ENCODE data around the gene SLC30A10. TPM values are rescaled to one million over a fixed set of nuclear protein-coding genes. Genes with fewer than 3 reads are reported as not detected.
"Not testable (repeated sequence)": the region's sequence is repeated elsewhere in the genome, so short reads cannot be mapped to it uniquely, and the experiment has no call there.

SLC30A10 gene
- total RNA-seq, 4 donors from 2014 or later: not detected

DNA sequence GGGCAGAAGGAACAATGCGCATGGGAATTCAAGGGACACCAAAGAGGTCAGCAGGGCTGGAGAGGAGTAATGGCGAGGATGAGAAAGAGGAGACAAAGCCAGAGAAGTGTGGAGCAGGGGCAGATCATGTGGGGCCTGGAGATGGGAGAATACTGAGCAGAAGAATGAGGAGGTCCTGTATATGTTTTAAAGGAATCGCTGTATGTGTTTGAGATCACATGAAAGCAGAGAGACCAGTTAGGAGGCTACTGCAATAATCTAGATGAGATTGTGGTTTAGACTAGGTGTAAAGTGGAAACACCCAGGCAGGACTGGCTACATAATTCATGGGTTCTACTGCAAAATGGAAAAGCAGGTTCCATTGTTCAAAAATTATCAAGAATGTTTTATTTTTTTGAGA is 33.3 kb upstream of the SLC30A10 start:
- ATAC-seq (ENCODE audit: low FRiP score) (no peak), DNase-seq (ENCODE audit: low spot score) (no peak)
- TF ChIP-seq, protein P1, sequence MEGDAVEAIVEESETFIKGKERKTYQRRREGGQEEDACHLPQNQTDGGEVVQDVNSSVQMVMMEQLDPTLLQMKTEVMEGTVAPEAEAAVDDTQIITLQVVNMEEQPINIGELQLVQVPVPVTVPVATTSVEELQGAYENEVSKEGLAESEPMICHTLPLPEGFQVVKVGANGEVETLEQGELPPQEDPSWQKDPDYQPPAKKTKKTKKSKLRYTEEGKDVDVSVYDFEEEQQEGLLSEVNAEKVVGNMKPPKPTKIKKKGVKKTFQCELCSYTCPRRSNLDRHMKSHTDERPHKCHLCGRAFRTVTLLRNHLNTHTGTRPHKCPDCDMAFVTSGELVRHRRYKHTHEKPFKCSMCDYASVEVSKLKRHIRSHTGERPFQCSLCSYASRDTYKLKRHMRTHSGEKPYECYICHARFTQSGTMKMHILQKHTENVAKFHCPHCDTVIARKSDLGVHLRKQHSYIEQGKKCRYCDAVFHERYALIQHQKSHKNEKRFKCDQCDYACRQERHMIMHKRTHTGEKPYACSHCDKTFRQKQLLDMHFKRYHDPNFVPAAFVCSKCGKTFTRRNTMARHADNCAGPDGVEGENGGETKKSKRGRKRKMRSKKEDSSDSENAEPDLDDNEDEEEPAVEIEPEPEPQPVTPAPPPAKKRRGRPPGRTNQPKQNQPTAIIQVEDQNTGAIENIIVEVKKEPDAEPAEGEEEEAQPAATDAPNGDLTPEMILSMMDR (IDR thresholded peaks at IDR 0.05): no peak

DNA sequence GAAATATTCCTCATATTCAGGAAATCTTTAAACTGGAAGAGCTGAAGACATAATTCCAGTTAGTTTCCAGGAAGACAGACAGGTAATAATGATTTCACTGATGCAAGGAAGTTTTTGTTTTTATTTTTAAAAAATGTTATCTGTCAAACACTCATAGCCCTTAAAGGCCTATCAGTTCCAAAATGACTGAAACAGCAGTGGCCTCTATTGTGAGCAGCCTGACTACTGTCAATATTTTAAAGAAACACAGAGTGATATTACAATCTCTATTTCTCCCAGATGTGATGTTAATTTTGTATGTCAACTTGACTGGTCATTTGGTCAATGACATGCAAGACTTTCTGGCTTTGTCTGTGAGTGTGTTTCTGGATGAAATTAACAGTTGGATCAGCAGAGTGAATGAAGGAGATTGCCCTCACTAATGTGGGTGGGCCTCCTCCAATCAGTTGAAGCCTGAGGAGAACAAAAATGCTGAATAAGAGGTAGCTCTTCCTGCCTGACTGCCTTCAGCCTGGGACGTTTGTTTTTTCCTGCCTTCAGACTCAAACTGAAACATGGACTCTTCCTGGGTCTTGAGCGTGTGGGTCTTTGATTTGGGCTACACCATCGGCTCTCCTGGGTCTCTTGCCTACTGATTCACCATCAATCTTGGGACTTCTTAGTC is 31.3 kb upstream of the SLC30A10 start:
- no peak for DNase-seq (ENCODE audit: low spot score)
- TF ChIP-seq, protein P1 (IDR thresholded peaks at IDR 0.05): no peak
- no peak for ATAC-seq (ENCODE audit: low FRiP score)

DNA sequence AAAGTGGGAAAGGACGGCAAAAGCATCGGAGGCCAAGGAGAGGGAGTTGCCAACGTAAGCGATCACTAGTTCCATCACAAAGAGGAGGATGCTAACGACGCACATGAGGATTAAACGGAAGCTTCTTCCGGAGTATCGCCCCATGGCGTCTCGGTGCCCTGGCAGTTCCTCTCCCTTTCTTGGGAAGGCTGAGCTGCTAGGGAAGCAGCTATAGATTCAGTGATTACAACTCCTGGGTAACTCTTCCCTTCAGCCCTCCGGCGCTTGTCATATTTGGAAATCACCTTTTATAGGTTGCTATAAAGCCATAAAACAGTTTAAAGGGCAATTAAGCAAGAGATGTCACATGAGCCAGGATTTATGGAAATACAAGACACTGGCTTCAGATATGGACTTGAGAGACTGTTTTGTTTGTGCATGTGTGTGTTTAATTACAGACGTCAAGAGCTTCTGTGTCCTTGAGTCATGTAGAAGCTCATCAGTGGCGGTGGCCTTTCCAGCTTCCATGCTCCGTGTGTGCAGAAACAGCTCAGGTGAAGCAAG is 30.6 kb upstream of the SLC30A10 start:
- ATAC-seq (ENCODE audit: low FRiP score) (no peak), DNase-seq (ENCODE audit: low spot score) (no peak)
- TF ChIP-seq, protein P1 (IDR thresholded peaks at IDR 0.05): no peak

DNA sequence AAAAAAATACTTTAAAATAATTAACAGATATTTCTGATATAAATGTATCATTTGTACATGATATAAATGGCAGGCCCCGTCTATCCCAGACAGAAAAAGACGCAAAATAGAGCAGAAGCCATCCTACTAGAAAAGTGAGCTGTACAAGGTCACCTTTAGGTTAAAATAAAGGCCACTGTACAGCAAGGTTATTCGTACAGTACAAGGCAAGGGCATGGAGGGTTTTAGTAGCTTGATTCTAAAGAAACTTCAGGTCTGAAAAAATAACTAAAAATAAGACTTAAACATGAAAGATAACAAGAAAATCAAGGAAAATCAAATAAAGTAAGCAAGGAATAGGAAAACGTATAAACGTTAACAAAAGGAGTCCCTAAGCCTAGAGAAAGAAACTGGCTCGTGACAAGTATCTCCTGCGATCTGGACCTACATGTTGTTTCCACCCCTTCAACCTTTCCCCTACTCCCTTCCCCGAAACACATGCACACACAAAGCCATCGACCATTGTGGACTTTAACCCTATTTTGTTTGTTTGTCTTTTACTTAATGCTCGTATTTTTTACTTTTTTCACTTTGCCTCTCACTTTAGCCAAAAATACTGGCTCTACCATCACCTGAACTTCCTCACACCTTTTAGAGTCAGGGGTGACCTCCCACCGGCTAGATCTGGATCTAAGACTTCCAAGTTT is 26.5 kb upstream of the SLC30A10 start:
- ATAC-seq (ENCODE audit: low FRiP score): no peak
- TF ChIP-seq, protein P1 (IDR thresholded peaks at IDR 0.05): no peak
- no peak for DNase-seq (ENCODE audit: low spot score)

DNA sequence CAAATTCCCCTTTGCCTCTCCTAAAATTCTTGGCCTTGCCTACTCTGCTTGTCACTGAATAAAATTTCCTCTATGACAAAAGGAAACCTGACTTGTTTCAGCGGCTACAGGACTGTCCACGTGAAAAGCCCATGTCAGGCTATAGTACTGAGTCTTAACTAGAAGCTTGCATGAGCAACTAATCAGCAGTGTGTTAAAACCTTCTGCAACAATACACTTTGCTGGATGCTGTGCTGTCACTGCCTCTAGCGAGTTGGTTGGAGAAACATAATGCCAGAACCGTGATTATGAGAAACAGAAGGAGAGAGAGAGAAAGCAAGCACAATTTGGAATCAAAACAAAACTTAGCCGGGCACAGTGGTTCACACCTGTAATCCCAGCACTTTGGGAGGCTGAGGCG is 25.7 kb upstream of the SLC30A10 start:
- DNase-seq (ENCODE audit: low spot score): no peak
- TF ChIP-seq, protein P1 (IDR thresholded peaks at IDR 0.05): no peak
- no peak for ATAC-seq (ENCODE audit: low FRiP score)

DNA sequence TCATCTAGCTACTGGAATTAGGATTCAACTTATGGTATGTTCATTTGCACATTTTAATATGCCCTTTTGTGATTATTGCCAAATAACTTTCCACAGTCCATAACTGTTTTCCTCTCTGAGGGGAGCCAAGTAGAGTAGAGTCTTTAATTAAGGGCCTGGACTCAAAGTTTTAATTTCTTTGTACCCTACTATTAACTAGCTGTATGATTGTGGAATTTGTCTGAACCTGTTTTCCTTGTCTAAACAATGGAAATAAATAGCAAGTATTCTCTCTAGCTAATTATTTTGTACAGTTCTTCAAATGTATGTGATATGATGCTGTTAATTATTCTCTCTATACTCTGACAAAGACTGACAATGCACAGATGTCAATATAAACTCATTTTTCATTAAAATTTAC is 24.0 kb upstream of the SLC30A10 start:
- no peak for DNase-seq (ENCODE audit: low spot score)
- TF ChIP-seq, protein P1 (IDR thresholded peaks at IDR 0.05): no peak
- no peak for ATAC-seq (ENCODE audit: low FRiP score)

DNA sequence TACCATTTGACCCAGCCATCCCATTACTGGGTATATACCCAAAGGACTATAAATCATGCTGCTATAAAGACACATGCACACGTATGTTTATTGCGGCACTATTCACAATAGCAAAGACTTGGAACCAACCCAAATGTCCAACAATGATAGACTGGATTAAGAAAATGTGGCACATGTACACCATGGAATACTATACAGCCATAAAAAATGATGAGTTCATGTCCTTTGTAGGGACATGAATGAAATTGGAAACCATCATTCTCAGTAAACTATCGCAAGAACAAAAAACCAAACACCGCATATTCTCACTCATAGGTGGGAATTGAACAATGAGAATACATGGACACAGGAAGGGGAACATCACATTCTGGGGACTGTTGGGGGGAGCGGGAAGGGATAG is 20.9 kb upstream of the SLC30A10 start:
- not testable (repeated sequence) for ATAC-seq (ENCODE audit: low FRiP score); DNase-seq (ENCODE audit: low spot score)

DNA sequence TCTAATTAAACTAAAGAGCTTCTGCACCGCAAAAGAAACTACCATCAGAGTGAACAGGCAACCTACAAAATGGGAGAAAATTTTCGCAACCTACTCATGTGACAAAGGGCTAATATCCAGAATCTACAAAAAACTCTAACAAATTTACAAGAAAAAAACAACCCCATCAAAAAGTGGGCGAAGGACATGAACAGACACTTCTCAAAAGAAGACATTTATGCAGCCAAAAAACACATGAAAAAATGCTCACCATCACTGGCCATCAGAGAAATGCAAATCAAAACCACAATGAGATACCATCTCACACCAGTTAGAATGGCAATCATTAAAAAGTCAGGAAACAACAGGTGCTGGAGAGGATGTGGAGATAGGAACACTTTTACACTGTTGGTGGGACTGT is 20.4 kb upstream of the SLC30A10 start:
- ATAC-seq (ENCODE audit: low FRiP score); DNase-seq (ENCODE audit: low spot score): not testable (repeated sequence)

Measured in omental fat pad (tissue), 4 donors.